Activated CD8-positive, alpha-beta T cell treated with anti-CD3 and anti-CD28 coated beads for 36 hours (primary cell): ENCODE data around the gene CDKN1C. TPM values are rescaled to one million over a fixed set of nuclear protein-coding genes. Genes with fewer than 3 reads are reported as not detected.

Experiments
- ATAC-seq: fragments of 200-7000 bp; cut with Tn5 transposase; one replicate; pipeline ENCODE4 v1.10.0; 2021; ENCODE audit warnings: mild to moderate bottlenecking, moderate library complexity
- CTCF ChIA-PET: fragments of 350-600 bp; sonication (Branson Sonifier 250); formaldehyde crosslinking; loops from one replicate; lab custom pipeline; 2021; ENCODE audit warnings: antibody characterized with exemption; lab: Charles Lee
- POLR2A ChIA-PET: fragments of 350-600 bp; sonication (Branson Sonifier 250); formaldehyde crosslinking; loops from one replicate; lab custom pipeline; 2021; ENCODE audit warnings: antibody characterized with exemption; lab: Charles Lee
- DNase-seq: peaks from one replicate; pipeline ENCODE4 v3.0.0-alpha.2; 2020
- H3K27ac Mint-ChIP-seq: one replicate; pipeline ENCODE4 v1.8.0; 2021; ENCODE audit warnings: mild to moderate bottlenecking, mixed read lengths
- H3K27me3 Mint-ChIP-seq: one replicate; pipeline ENCODE4 v1.8.0; 2021; ENCODE audit warnings: mixed read lengths
- H3K36me3 Mint-ChIP-seq: one replicate; pipeline ENCODE4 v1.8.0; 2021; ENCODE audit warnings: low read depth, mixed read lengths
- H3K4me1 Mint-ChIP-seq: one replicate; pipeline ENCODE4 v1.8.0; 2021; ENCODE audit warnings: low read depth, mixed read lengths
- H3K4me3 Mint-ChIP-seq: one replicate; pipeline ENCODE4 v1.8.0; 2021; ENCODE audit warnings: mild to moderate bottlenecking, moderate library complexity, mixed read lengths
- H3K9me3 Mint-ChIP-seq: one replicate; pipeline ENCODE4 v1.8.0; 2021; ENCODE audit warnings: mixed read lengths
- CTCF ChIP-seq: fragments of 200-600 bp; IDR thresholded peaks from one replicate; pipeline ENCODE4 v1.8.0; 2022; ENCODE audit warnings: antibody characterized with exemption, mild to moderate bottlenecking
- intact Hi-C: fragments of 100-400 bp; cut with micrococcal nuclease; formaldehyde crosslinking; loops from one replicate; pipeline ENCODE4 v1.10.0; 2022
- total RNA-seq, 2 experiments: library from RNA; stranded (reverse); gene quantifications; one replicate each; pipeline ENCODE4 v1.2.3, GENCODE V29; 2021

Gene CDKN1C
- total RNA-seq, 2 experiments from 2014 or later, result 1.6 TPM

GRCh38 chr11:2888266-2888968 lies 2.8 kb upstream of the CDKN1C start:
- H3K27ac Mint-ChIP-seq, result no peak overlapping the region
- ChIA-PET POLR2A (interaction anchor here (0.8 to 1.8 kb wide), 4 partner anchors 37 to 356 kb away, joined by 3 to 13 read pairs (median 4); no protein-coding TSS in a partner anchor), CTCF (interaction anchor here (0.7 to 13.7 kb wide), 32 partner anchors 8 to 487 kb away, joined by 3 to 412 read pairs (median 4); partner anchors contain the start of genes KCNQ1, PHLDA2 and TSSC4)
- no peaks in the 10 kb centered on the region for H3K9me3 Mint-ChIP-seq
- peak; percentile 99 for TF ChIP-seq CTCF
- H3K4me3 Mint-ChIP-seq, result no peak overlapping the region
- H3K4me1 Mint-ChIP-seq, result peaks cover 19% of the 10 kb centered on the region
- intact Hi-C loops, result loop anchor here (1.0 to 5.0 kb wide), 2 partner anchors 355 to 461 kb away; no protein-coding TSS in a partner anchor
- DNase-seq (peak; percentile 93), ATAC-seq (peak; percentile 27)
- H3K36me3 Mint-ChIP-seq, result no peaks in the 10 kb centered on the region
- H3K27me3 Mint-ChIP-seq, result peaks cover 2% of the 10 kb centered on the region

GRCh38 chr11:2887515-2888195 lies 2.1 kb upstream of the CDKN1C start:
- ChIA-PET POLR2A (interaction anchor here (0.6 to 1.8 kb wide), 4 partner anchors 9 to 355 kb away, joined by 3 to 13 read pairs (median 3); partner anchors contain the start of gene KCNQ1OT1), CTCF (interaction anchor here (0.7 to 13.7 kb wide), 32 partner anchors 8 to 487 kb away, joined by 3 to 412 read pairs (median 4); partner anchors contain the start of genes PHLDA2 and TSSC4)
- DNase-seq (no peak), ATAC-seq (no peak)
- no peaks in the 10 kb centered on the region for H3K36me3 Mint-ChIP-seq
- H3K4me3 Mint-ChIP-seq, result no peak overlapping the region
- H3K4me1 Mint-ChIP-seq, result peaks cover 17% of the 10 kb centered on the region
- no peaks in the 10 kb centered on the region for H3K9me3 Mint-ChIP-seq
- H3K27me3 Mint-ChIP-seq, result peaks cover 5% of the 10 kb centered on the region
- H3K27ac Mint-ChIP-seq, result no peak overlapping the region
- intact Hi-C loops, result loop anchor here (1.0 to 5.0 kb wide), 2 partner anchors 354 to 460 kb away; no protein-coding TSS in a partner anchor
- no peak for TF ChIP-seq CTCF

- peaks cover 5% of the 10 kb centered on the region for H3K27me3 Mint-ChIP-seq
- H3K36me3 Mint-ChIP-seq, result no peaks in the 10 kb centered on the region
- ATAC-seq (no peak), DNase-seq (no peak)
- H3K4me3 Mint-ChIP-seq, result peak overlapping the region; percentile 35
- POLR2A ChIA-PET, result interaction anchor here (0.6 to 1.8 kb wide), 5 partner anchors 9 to 354 kb away, joined by 3 to 13 read pairs (median 3); partner anchors contain the start of gene KCNQ1OT1
- no peak for TF ChIP-seq CTCF
- peaks cover 13% of the 10 kb centered on the region for H3K4me1 Mint-ChIP-seq
- CTCF ChIA-PET, result interaction anchor here (0.9 to 13.7 kb wide), 14 partner anchors 8 to 486 kb away, joined by 3 to 412 read pairs (median 4); partner anchors contain the start of gene TSSC4
- H3K9me3 Mint-ChIP-seq, result no peaks in the 10 kb centered on the region
- H3K27ac Mint-ChIP-seq, result no peak overlapping the region
- intact Hi-C loops, result loop anchor here (5.0 kb wide), 1 partner anchor 460 kb away; no protein-coding TSS in a partner anchor
These were observed 1.4 kb upstream of the CDKN1C start for GRCh38 chr11:2886936-2887335.

- ChIA-PET POLR2A (interaction anchor here (1.2 to 1.8 kb wide), 2 partner anchors 10 to 353 kb away, joined by 3 to 13 read pairs; no protein-coding TSS in a partner anchor), CTCF (interaction anchor here (0.9 to 13.7 kb wide), 7 partner anchors 9 to 587 kb away, joined by 3 to 412 read pairs (median 4); no protein-coding TSS in a partner anchor)
- no peak for TF ChIP-seq CTCF
- Mint-ChIP-seq H3K27me3 (peaks cover 5% of the 10 kb centered on the region), H3K4me1 (peaks cover 7% of the 10 kb centered on the region), H3K9me3 (no peaks in the 10 kb centered on the region), H3K27ac (no peak overlapping the region), H3K4me3 (peak overlapping the region; percentile 35), H3K36me3 (no peaks in the 10 kb centered on the region)
- DNase-seq (peak; percentile 42), ATAC-seq (peak; percentile 1)
- intact Hi-C loops, result loop anchor here (5.0 kb wide), 1 partner anchor 459 kb away; no protein-coding TSS in a partner anchor
These were observed 768 bp upstream of the CDKN1C start for GRCh38 chr11:2886191-2886894.
